Measurements from ENCODE around the gene ZCCHC3.
A peak's percentile ranks its signal among the peaks of the same experiment; 100 is the strongest.
"Not testable (repeated sequence)": the region's sequence is repeated elsewhere in the genome, so short reads cannot be mapped to it uniquely, and the experiment has no call there.

The ZCCHC3 gene

DNA sequence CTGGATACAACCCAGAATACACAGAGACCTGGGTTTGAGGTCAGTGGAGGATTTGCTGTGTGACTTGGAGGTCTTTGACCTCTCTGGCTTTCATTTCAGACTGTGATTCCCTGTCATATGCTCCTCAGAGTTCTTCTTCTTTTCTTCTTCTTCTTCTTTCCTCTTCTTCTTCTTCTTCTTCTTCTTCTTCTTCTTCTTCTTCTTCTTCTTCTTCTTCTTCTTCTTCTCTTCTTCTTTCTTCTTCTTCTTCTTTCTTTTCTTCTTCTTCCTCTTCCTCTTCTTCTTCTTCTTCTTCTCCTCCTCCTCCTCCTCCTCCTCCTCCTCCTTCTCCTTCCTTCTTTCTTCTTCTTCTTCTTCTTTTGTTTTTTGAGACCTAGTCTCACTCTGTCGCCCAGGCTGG, 38.7 kb downstream of the ZCCHC3 start:
- H3K27me3 Mint-ChIP-seq; H3K27ac Mint-ChIP-seq; H3K4me3 Mint-ChIP-seq; H3K4me1 Mint-ChIP-seq (ENCODE audit: low read depth); H3K9me3 Mint-ChIP-seq; H3K36me3 Mint-ChIP-seq (ENCODE audit: low read depth): not testable (repeated sequence)

DNA sequence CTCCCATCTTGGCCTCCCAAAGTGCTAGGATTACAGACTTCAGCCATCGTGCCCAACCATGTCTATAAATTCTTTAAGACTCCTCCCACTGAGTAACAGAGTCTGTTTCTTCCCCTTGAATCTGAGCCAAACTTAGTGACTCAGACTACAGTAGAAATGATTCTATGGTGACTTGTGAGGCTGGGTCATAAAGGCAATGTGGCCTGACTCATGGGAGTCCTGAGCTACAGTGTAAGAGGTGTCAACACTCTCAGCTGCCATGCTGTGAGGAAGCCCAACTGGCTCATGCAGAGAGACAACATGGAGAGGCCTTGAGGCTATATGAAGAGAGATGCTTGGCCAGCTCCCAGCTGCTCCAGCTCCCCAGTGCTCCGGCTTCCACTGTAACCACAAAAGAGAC, 44.3 kb downstream of the ZCCHC3 start:
- no peak overlapping the region for H3K4me3 Mint-ChIP-seq
- peaks cover 10% of the 10 kb centered on the region for H3K4me1 Mint-ChIP-seq (ENCODE audit: low read depth)
- no peaks in the 10 kb centered on the region for H3K27me3 Mint-ChIP-seq
- no peak overlapping the region for H3K27ac Mint-ChIP-seq
- peaks cover 4% of the 10 kb centered on the region for H3K9me3 Mint-ChIP-seq
- peaks cover 11% of the 10 kb centered on the region for H3K36me3 Mint-ChIP-seq (ENCODE audit: low read depth)

DNA sequence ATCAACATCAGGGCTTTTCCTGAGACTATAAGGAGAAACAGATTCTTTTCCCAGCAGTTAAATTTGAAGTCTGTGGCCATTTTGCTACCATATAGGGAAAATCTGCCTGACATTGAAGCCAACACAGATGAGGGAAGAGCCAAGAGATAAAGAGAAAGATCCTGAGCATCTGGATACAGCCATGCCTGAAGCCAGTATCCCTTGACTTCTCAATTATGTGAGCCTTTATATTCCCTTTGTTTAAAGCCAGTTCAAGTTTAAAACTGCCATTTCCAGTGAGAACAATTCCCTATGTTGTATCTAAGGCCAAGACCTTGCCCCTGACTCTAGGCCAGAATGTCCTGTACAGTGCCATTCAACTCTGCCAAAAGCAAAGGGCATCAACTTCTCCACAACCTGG, 45.7 kb downstream of the ZCCHC3 start:
- H3K27ac Mint-ChIP-seq, result no peak overlapping the region
- peaks cover 12% of the 10 kb centered on the region for H3K4me1 Mint-ChIP-seq (ENCODE audit: low read depth)

DNA sequence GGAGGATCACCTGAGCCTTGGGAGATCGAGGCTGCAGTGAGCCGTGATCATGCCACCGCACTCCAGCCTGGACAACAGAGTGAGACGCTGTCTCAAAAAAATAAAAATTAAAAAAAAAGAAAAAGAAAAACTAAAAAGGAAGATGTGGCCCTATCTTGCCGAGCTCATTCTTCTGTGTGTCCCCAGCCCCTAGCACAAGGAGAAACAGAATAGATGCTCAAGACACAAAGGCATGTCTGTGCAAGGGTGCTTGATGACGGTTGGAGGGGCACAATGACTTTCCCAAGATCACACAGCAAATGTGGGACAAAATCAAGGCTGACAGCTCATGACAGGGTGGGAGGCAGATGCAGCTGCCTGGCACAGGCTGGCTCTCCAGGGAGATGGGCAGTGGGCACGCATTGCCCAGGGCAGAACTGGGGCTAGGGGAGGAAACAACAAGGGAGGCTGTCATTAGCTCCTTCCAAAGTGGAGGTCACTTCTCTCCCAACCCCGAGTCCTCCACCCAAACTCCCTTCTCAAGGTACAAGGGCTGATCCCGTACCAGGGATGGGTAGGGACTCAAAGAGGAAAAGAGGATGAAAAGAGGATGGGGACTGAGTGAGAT, 48.8 kb downstream of the ZCCHC3 start:
- peaks cover 11% of the 10 kb centered on the region for H3K36me3 Mint-ChIP-seq (ENCODE audit: low read depth)
- H3K4me1 Mint-ChIP-seq (ENCODE audit: low read depth), result peaks cover 17% of the 10 kb centered on the region
- peaks cover 4% of the 10 kb centered on the region for H3K9me3 Mint-ChIP-seq
- no peaks in the 10 kb centered on the region for H3K27me3 Mint-ChIP-seq
- H3K4me3 Mint-ChIP-seq, result peak overlapping the region; percentile 81
- H3K27ac Mint-ChIP-seq, result peak overlapping the region; percentile 82

More for the DNA sequence above, 45.7 kb downstream of the ZCCHC3 start:
- no peak overlapping the region for H3K4me3 Mint-ChIP-seq
- no peaks in the 10 kb centered on the region for H3K27me3 Mint-ChIP-seq
- peaks cover 4% of the 10 kb centered on the region for H3K9me3 Mint-ChIP-seq
- H3K36me3 Mint-ChIP-seq (ENCODE audit: low read depth), result peaks cover 11% of the 10 kb centered on the region

DNA sequence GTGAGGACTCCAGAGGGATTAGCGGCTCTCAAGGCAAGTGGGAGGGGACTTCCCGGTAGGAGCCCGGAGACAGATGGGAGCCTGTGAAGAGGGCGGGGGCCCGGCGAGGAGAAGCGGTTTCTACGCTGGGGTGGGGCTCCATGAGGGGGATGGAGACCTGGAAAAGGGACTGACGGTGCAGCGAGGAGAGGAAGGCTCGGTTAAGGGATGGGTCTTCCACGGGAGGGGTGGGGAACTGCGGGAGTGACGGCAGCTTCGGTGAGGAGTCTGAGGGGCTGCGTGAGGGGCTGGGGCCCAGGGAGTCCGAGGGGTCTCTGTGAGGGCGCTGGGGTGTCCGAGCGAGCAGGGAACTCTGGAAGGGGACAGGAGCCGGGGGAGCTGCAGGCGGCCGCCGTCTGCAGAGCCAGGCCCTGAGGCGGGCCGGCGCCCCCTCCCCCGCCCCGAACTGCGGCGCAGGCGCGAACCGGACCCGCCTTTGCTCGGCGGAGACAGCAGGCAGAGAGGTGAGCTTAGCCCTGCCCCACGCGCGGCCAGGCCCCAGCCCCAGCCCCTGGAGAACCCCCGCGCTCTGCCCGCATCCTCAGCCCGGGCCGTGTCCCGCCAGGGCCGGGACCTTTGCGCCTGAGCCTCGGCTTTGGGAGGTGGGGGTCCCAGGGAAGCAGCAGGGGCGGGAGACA, 49.4 kb downstream of the ZCCHC3 start, which contains the start of gene NRSN2:
NRSN2 (plus strand) TSS at position 472 of the 677 bp plus-strand sequence. CDS start 2,533 bp downstream, outside the sequence.
- H3K27me3 Mint-ChIP-seq, result no peaks in the 10 kb centered on the region
- H3K36me3 Mint-ChIP-seq (ENCODE audit: low read depth), result peaks cover 10% of the 10 kb centered on the region
- H3K4me3 Mint-ChIP-seq, result peak within 1 kb of the TSS; percentile 97
- H3K9me3 Mint-ChIP-seq, result peaks cover 2% of the 10 kb centered on the region
- peak within 1 kb of the TSS; percentile 82 for H3K27ac Mint-ChIP-seq
- peaks cover 14% of the 10 kb centered on the region for H3K4me1 Mint-ChIP-seq (ENCODE audit: low read depth)

DNA sequence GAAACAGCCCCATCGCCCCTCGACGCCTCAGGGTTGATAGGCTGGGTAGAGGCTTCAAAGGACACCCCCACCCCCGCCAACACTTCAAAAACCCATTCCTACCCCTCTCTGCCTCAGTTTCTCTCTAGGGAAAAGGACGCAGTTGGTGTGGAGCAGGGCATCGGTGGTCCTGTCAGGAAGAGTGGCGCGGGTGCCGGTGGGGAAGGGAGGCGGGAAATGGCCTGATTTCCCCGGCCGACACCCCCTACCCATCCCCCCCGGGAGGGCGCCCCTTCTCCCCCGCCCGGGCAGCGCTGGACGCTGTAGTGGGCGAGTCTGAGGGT, 49.9 kb downstream of the ZCCHC3 start:
- Mint-ChIP-seq H3K36me3 (ENCODE audit: low read depth) (peaks cover 5% of the 10 kb centered on the region), H3K27me3 (no peaks in the 10 kb centered on the region), H3K9me3 (no peaks in the 10 kb centered on the region), H3K27ac (no peak overlapping the region), H3K4me3 (peak overlapping the region; percentile 97), H3K4me1 (ENCODE audit: low read depth) (peaks cover 13% of the 10 kb centered on the region)

DNA sequence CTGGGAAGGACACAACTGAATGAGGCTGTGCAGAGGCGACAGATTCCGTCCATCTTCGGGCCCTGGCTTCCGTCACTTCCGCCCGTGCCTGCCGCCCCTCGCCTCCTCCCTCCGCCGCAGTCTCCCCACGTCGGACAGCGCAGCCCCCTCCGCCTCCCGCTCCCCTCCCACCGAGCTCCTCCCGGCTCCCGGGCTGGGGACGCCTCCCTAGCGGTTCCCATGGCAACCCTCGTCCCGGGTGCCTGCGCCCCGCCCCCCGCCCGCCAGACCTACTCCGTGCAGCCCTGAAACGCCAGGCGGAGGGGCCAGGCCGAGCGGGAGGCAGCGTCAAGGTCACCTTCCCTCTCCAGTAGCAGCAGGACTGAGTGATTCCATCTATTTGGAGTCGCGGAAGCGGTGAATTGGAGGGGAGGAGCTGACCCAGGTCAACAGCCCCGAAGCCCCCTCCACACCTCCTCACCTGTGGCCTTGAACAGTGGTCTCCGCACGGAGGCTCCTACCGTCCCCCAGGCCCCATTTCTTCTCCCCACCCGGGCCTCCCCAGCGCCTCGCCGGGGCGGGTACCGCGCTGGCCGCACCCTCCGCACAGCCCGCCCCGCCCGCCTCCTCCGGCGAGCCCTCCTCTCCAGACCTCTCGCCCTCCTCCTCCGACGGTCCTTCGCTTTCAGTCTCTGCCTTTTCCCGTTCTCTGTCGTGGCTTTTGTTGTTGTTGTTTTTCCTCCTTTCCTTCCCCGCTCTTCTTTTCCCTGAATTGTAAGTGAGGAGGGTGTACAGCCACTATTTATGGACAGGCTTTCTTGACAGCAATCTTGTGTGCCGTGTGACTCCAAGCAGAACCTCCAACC, 50.5 kb downstream of the ZCCHC3 start:
- H3K9me3 Mint-ChIP-seq, result no peaks in the 10 kb centered on the region
- peaks cover 4% of the 10 kb centered on the region for H3K36me3 Mint-ChIP-seq (ENCODE audit: low read depth)
- H3K4me3 Mint-ChIP-seq, result peak overlapping the region; percentile 97
- H3K27ac Mint-ChIP-seq, result peak overlapping the region; percentile 93
- H3K4me1 Mint-ChIP-seq (ENCODE audit: low read depth), result peaks cover 13% of the 10 kb centered on the region
- no peaks in the 10 kb centered on the region for H3K27me3 Mint-ChIP-seq

DNA sequence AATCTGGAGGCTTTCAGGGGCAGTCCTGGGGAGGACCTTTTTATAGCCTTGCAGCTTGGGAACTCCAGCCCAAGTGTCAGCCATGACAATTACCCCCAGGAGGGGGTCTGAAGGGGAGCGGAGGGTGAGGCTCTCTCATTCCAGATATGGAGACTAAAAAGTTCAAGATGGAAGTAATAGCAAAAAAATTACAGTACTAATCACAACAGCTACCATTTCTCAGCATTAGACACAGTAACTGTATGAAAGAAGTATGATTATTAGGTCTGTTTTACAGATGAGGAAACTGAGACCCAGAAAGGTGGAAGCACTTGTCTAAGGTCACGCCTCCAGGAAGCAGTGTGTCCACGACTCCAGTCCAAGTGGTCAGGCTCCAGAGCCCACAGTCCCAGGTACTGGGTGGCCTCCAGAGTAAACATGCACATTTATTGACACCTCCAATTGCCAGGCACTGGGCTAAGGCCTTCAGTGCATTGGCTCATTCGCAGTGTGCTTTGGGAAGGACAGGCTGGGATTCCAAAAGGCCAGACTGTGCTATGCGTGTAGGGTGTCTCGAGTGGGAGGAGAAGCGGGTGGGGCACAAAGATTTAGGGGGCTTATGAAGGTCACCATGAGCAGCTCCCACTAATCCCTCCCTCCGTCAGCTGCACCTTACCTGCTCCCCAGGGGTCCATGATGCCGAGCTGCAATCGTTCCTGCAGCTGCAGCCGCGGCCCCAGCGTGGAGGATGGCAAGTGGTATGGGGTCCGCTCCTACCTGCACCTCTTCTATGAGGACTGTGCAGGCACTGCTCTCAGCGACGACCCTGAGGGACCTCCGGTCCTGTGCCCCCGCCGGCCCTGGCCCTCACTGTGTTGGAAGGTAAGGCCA, 51.8 kb downstream of the ZCCHC3 start:
- no peaks in the 10 kb centered on the region for H3K27me3 Mint-ChIP-seq
- no peak overlapping the region for H3K4me3 Mint-ChIP-seq
- no peaks in the 10 kb centered on the region for H3K36me3 Mint-ChIP-seq (ENCODE audit: low read depth)
- peaks cover 13% of the 10 kb centered on the region for H3K4me1 Mint-ChIP-seq (ENCODE audit: low read depth)
- H3K9me3 Mint-ChIP-seq, result no peaks in the 10 kb centered on the region
- no peak overlapping the region for H3K27ac Mint-ChIP-seq

Data from stimulated activated naive CD8-positive, alpha-beta T cell treated with anti-CD3 and anti-CD28 coated beads, Interleukin-15, Interleukin-2, amounts not matched to agents 100 ng/mL and 50 ng/mL, for 24 hours (primary cell).